Mononuclear cell (primary cell): Measurements from ENCODE around the gene KLF4. TPM values are rescaled to one million over a fixed set of nuclear protein-coding genes. Genes with fewer than 3 reads are reported as not detected.

Experiments
- H3K27me3 ChIP-seq: 2 replicates; pipeline ENCODE4 v1.6.0; 2011; ENCODE audit warnings: low read length, control low read depth; ENCODE audit not compliant: insufficient read depth
- H3K4me1 ChIP-seq: 2 replicates; pipeline ENCODE4 v1.5.1; 2011; ENCODE audit warnings: mild to moderate bottlenecking, low read length, control low read depth; ENCODE audit not compliant: insufficient read depth
- H3K4me3 ChIP-seq: 2 replicates; pipeline ENCODE4 v1.5.1; 2011; ENCODE audit warnings: mild to moderate bottlenecking, low read length, moderate library complexity
- H3K9me3 ChIP-seq: 2 replicates; pipeline ENCODE4 v1.5.1; 2011; ENCODE audit warnings: low read depth, mild to moderate bottlenecking, control low read depth, low read length
- total RNA-seq: library from RNA; depleted of rRNA; stranded (reverse); fragments of >200 nt; gene quantifications from one replicate; pipeline ENCODE4 v1.2.3, GENCODE V29; 2012

Gene KLF4
- total RNA-seq, 1 donor = 61.5 TPM

- H3K4me1 ChIP-seq = peaks cover 11% of the 10 kb centered on the region
- H3K27me3 ChIP-seq = no peaks in the 10 kb centered on the region
- no peaks in the 10 kb centered on the region for H3K9me3 ChIP-seq
- H3K4me3 ChIP-seq = no peak overlapping the region
These were observed 15.4 kb downstream of the KLF4 start for GRCh38 chr9:107474124-107474523.

GRCh38 chr9:107472581-107473340 is 16.8 kb downstream of the KLF4 start:
- Histone ChIP-seq H3K4me3 (no peak overlapping the region), H3K27me3 (no peaks in the 10 kb centered on the region), H3K4me1 (peaks cover 7% of the 10 kb centered on the region), H3K9me3 (no peaks in the 10 kb centered on the region)

GRCh38 chr9:107471552-107471951 is 18.0 kb downstream of the KLF4 start:
- H3K4me1 ChIP-seq = peaks cover 7% of the 10 kb centered on the region
- H3K27me3 ChIP-seq = peaks cover 10% of the 10 kb centered on the region
- H3K4me3 ChIP-seq = no peak overlapping the region
- H3K9me3 ChIP-seq = no peaks in the 10 kb centered on the region

GRCh38 chr9:107467416-107467815 is 22.2 kb downstream of the KLF4 start:
- Histone ChIP-seq H3K27me3 (peaks cover 22% of the 10 kb centered on the region), H3K9me3 (no peaks in the 10 kb centered on the region), H3K4me1 (peaks cover 12% of the 10 kb centered on the region), H3K4me3 (no peak overlapping the region)

GRCh38 chr9:107466826-107467225 is 22.7 kb downstream of the KLF4 start:
- peaks cover 22% of the 10 kb centered on the region for H3K27me3 ChIP-seq
- no peak overlapping the region for H3K4me3 ChIP-seq
- peaks cover 12% of the 10 kb centered on the region for H3K4me1 ChIP-seq

GRCh38 chr9:107465467-107466451 is 23.8 kb downstream of the KLF4 start:
- Histone ChIP-seq H3K9me3 (no peaks in the 10 kb centered on the region), H3K4me1 (peaks cover 12% of the 10 kb centered on the region), H3K27me3 (peaks cover 22% of the 10 kb centered on the region), H3K4me3 (peak overlapping the region; percentile 45)

More at GRCh38 chr9:107466826-107467225, 22.7 kb downstream of the KLF4 start:
- no peaks in the 10 kb centered on the region for H3K9me3 ChIP-seq

- Histone ChIP-seq H3K4me3 (no peak overlapping the region), H3K4me1 (peaks cover 12% of the 10 kb centered on the region), H3K9me3 (no peaks in the 10 kb centered on the region), H3K27me3 (peaks cover 22% of the 10 kb centered on the region)
These were observed 25.1 kb downstream of the KLF4 start for GRCh38 chr9:107464516-107464915.

GRCh38 chr9:107462691-107463090 is 26.9 kb downstream of the KLF4 start:
- H3K4me1 ChIP-seq = peaks cover 12% of the 10 kb centered on the region
- H3K4me3 ChIP-seq = no peak overlapping the region
- no peaks in the 10 kb centered on the region for H3K9me3 ChIP-seq
- peaks cover 22% of the 10 kb centered on the region for H3K27me3 ChIP-seq

- Histone ChIP-seq H3K4me3 (no peak overlapping the region), H3K4me1 (peaks cover 4% of the 10 kb centered on the region), H3K9me3 (no peaks in the 10 kb centered on the region), H3K27me3 (peaks cover 7% of the 10 kb centered on the region)
These were observed 29.2 kb downstream of the KLF4 start for GRCh38 chr9:107460153-107461023.

GRCh38 chr9:107455425-107456135 is 34.0 kb downstream of the KLF4 start:
- H3K4me3 ChIP-seq = no peak overlapping the region
- no peaks in the 10 kb centered on the region for H3K27me3 ChIP-seq
- H3K4me1 ChIP-seq = no peaks in the 10 kb centered on the region
- no peaks in the 10 kb centered on the region for H3K9me3 ChIP-seq

- no peaks in the 10 kb centered on the region for H3K4me1 ChIP-seq
- H3K27me3 ChIP-seq = no peaks in the 10 kb centered on the region
- H3K4me3 ChIP-seq = no peak overlapping the region
- H3K9me3 ChIP-seq = no peaks in the 10 kb centered on the region
These were observed 36.1 kb downstream of the KLF4 start for GRCh38 chr9:107453479-107453878.

- H3K4me1 ChIP-seq = no peaks in the 10 kb centered on the region
- no peak overlapping the region for H3K4me3 ChIP-seq
- no peaks in the 10 kb centered on the region for H3K9me3 ChIP-seq
- no peaks in the 10 kb centered on the region for H3K27me3 ChIP-seq
These were observed 41.7 kb downstream of the KLF4 start for GRCh38 chr9:107447834-107448233.

GRCh38 chr9:107447081-107447480 is 42.5 kb downstream of the KLF4 start:
- Histone ChIP-seq H3K4me3 (no peak overlapping the region), H3K27me3 (no peaks in the 10 kb centered on the region), H3K4me1 (no peaks in the 10 kb centered on the region), H3K9me3 (no peaks in the 10 kb centered on the region)

GRCh38 chr9:107446491-107446890 is 43.1 kb downstream of the KLF4 start:
- no peak overlapping the region for H3K4me3 ChIP-seq
- no peaks in the 10 kb centered on the region for H3K27me3 ChIP-seq

More at GRCh38 chr9:107446491-107446890, 43.1 kb downstream of the KLF4 start:
- Histone ChIP-seq H3K9me3 (no peaks in the 10 kb centered on the region), H3K4me1 (no peaks in the 10 kb centered on the region)
